ENCODE measurements around the gene MRNIP. TPM values are rescaled to one million over a fixed set of nuclear protein-coding genes. Genes with fewer than 3 reads are reported as not detected.

The MRNIP gene
- total and polyA plus RNA-seq, 4 donors = 5.4 to 12.0 (median 7.3) TPM

GRCh38 chr5:179812997-179813607 is 45.5 kb downstream of the MRNIP start:
- H3K36me3 ChIP-seq (ENCODE audit: control insufficient read depth in 4 of 4, insufficient read depth in 3 of 4, low read depth in 1 of 4, low read length in 3 of 4) = no peaks in the 10 kb centered on the region
- no peak overlapping the region for H3K4me3 ChIP-seq (ENCODE audit: low read depth in 1 of 3, low read length in 3 of 3)
- no peaks in the 10 kb centered on the region for H3K9me3 ChIP-seq (ENCODE audit: control insufficient read depth in 4 of 4, low read length in 3 of 4)
- no peak for DNase-seq (ENCODE audit: low spot score)
- H3K4me1 ChIP-seq (ENCODE audit: control insufficient read depth in 4 of 4, insufficient read depth in 4 of 4, low read length in 3 of 4) = peaks cover 11 to 36% (median 19%) of the 10 kb centered on the region in 4 donors
- TF ChIP-seq CTCF (IDR thresholded peaks at IDR 0.05; ENCODE audit: low read depth, low read length, missing input control) (no peak), ATF3 (IDR thresholded peaks at IDR 0.05) (no peak), HNF4A (conservative IDR thresholded peaks at IDR 0.05) (peak; percentile 100), REST (IDR thresholded peaks at IDR 0.05) (peak; percentile 89), FOXA2 (IDR thresholded peaks at IDR 0.05) (peak; percentile 66), SP1 (IDR thresholded peaks at IDR 0.05) (peak; percentile 99), NR2F2 (IDR thresholded peaks at IDR 0.05) (peak; percentile 31), TAF1 (conservative IDR thresholded peaks at IDR 0.05) (peak; percentile 53), FOXA1 (IDR thresholded peaks at IDR 0.05) (peak; percentile 65), GABPA (IDR thresholded peaks at IDR 0.05 in 1 of 2, conservative IDR thresholded peaks at IDR 0.05 in 1 of 2) (peak in 1 of 2 donors; percentile 35), YY1 (IDR thresholded peaks at IDR 0.05) (peak; percentile 62), ZBTB33 (IDR thresholded peaks at IDR 0.05) (peak; percentile 77), MAX (IDR thresholded peaks at IDR 0.05) (peak; percentile 67), RXRA (IDR thresholded peaks at IDR 0.05) (peak; percentile 94 to 95), RAD21 (IDR thresholded peaks at IDR 0.05) (peak; percentile 71 to 72), JUND (IDR thresholded peaks at IDR 0.05) (peak; percentile 71 to 84), EGR1 (IDR thresholded peaks at IDR 0.05; ENCODE audit: low read depth in 2 of 2) (peak in 1 of 2 donors; percentile 46), HNF4G (IDR thresholded peaks at IDR 0.05) (peak; percentile 98)
- peak overlapping the region; percentile 54 to 57 for H3K27ac ChIP-seq (ENCODE audit: low read depth in 1 of 2, low read length in 2 of 2)
- no peaks in the 10 kb centered on the region for H3K27me3 ChIP-seq (ENCODE audit: control insufficient read depth in 4 of 4, insufficient read depth in 4 of 4, low read length in 3 of 4)
- 42% methylated on average over 5 of the region's 5 CpGs for WGBS
- no peak overlapping the region for H3K9ac ChIP-seq (ENCODE audit: low read depth in 1 of 2, low read length in 2 of 2)
